Measurements from ENCODE around the gene RNF8. TPM values are rescaled to one million over a fixed set of nuclear protein-coding genes. Genes with fewer than 3 reads are reported as not detected.

RNF8 gene
- total and polyA plus RNA-seq, 9 of the 15 experiments (the other 6 are each of a cell fraction or from before 2014, with no cell fraction given), result 10.6 to 47.0 (median 37.5) TPM

GRCh38 chr6:37306624-37307222 lies 47.1 kb upstream of the RNF8 start (continued):
- peak; percentile 73 for TF ChIP-seq PKNOX1 (IDR thresholded peaks at IDR 0.05)
- no peak for TF ChIP-seq BDP1 (IDR thresholded peaks at IDR 0.05; ENCODE audit: insufficient read depth, insufficient read length)
- TF ChIP-seq PRDM10 (IDR thresholded peaks at IDR 0.05; ENCODE audit: partially characterized antibody), result peak; percentile 35
- no peak for TF ChIP-seq E2F5 (CRISPR knock-in tag; IDR thresholded peaks at IDR 0.05)
- no peak for TF ChIP-seq TBP (optimal IDR thresholded peaks at IDR 0.05; ENCODE audit: low read depth, low read length)
- TF ChIP-seq MLLT1 (IDR thresholded peaks at IDR 0.05), result no peak
- TF ChIP-seq SRSF1 (IDR thresholded peaks at IDR 0.05; ENCODE audit: low read depth, low read length), result no peak
